GM23338 (cell line): Measurements from ENCODE around the gene PLBD2. TPM values are rescaled to one million over a fixed set of nuclear protein-coding genes. Genes with fewer than 3 reads are reported as not detected.

Experiments
- ATAC-seq: fragments of 200-7000 bp; cut with Tn5 transposase; 3 replicates; pipeline ENCODE4 v1.9.1; 2020
- DNase-seq: peaks from one replicate; pipeline ENCODE4 v3.0.0-alpha.2; 2015; ENCODE audit warnings: low spot score
- H2AFZ ChIP-seq: fragments of 200-600 bp; sonication (generic); 2 replicates; pipeline ENCODE4 v1.8.0; 2016; ENCODE audit warnings: antibody characterized with exemption, mild to moderate bottlenecking, moderate library complexity
- H3F3A ChIP-seq: fragments of 200-600 bp; sonication (generic); replicated peaks from 2 replicates; pipeline ENCODE4 v1.8.0; 2017; ENCODE audit warnings: antibody characterized with exemption, mixed run types, low read depth
- H3K27ac ChIP-seq: fragments of 200-600 bp; sonication (generic); 2 replicates; pipeline ENCODE4 v1.6.1; 2016; ENCODE audit warnings: low read depth
- H3K27me3 ChIP-seq: fragments of 200-600 bp; sonication (generic); 2 replicates; pipeline ENCODE4 v1.8.0; 2016; ENCODE audit warnings: mild to moderate bottlenecking, mixed run types, moderate library complexity; ENCODE audit not compliant: insufficient read depth
- H3K36me3 ChIP-seq: fragments of 200-600 bp; sonication (generic); 2 replicates; pipeline ENCODE4 v1.8.0; 2016; ENCODE audit warnings: mild to moderate bottlenecking; ENCODE audit not compliant: insufficient read depth
- H3K4me1 ChIP-seq: fragments of 200-600 bp; sonication (generic); 2 replicates; pipeline ENCODE4 v1.8.0; 2016; ENCODE audit warnings: mild to moderate bottlenecking, moderate library complexity; ENCODE audit not compliant: insufficient read depth
- H3K4me2 ChIP-seq: fragments of 200-600 bp; sonication (generic); 2 replicates; pipeline ENCODE4 v1.7.1; 2017; ENCODE audit warnings: mixed run types
- H3K4me3 ChIP-seq: fragments of 200-600 bp; sonication (generic); 2 replicates; pipeline ENCODE4 v1.6.1; 2016; ENCODE audit warnings: mixed run types
- H3K79me2 ChIP-seq: fragments of 200-600 bp; sonication (generic); replicated peaks from 2 replicates; pipeline ENCODE4 v1.8.0; 2017; ENCODE audit warnings: mild to moderate bottlenecking; ENCODE audit not compliant: insufficient read depth
- H3K9me2 ChIP-seq: fragments of 200-600 bp; sonication (generic); 2 replicates; pipeline ENCODE4 v1.8.0; 2017; ENCODE audit not compliant: insufficient read depth
- H4K20me1 ChIP-seq: fragments of 200-600 bp; sonication (generic); replicated peaks from 2 replicates; pipeline ENCODE4 v1.8.0; 2017; ENCODE audit warnings: mild to moderate bottlenecking; ENCODE audit not compliant: insufficient read depth
- H3K27ac Mint-ChIP-seq: 2 replicates; pipeline ENCODE4 v1.8.0; 2020; ENCODE audit warnings: inconsistent platforms, mild to moderate bottlenecking, moderate library complexity, mixed read lengths
- H3K27me3 Mint-ChIP-seq: 3 replicates; pipeline ENCODE4 v1.8.0; 2022; ENCODE audit warnings: low read depth, mild to moderate bottlenecking, moderate library complexity, mixed read lengths, inconsistent platforms; ENCODE audit not compliant: insufficient read depth, poor library complexity
- H3K36me3 Mint-ChIP-seq: 3 replicates; pipeline ENCODE4 v1.8.0; 2021; ENCODE audit warnings: low read depth, mild to moderate bottlenecking, inconsistent platforms, moderate library complexity, mixed read lengths
- H3K4me1 Mint-ChIP-seq: 3 replicates; pipeline ENCODE4 v1.8.0; 2020; ENCODE audit warnings: mild to moderate bottlenecking, inconsistent platforms, mixed read lengths
- H3K4me3 Mint-ChIP-seq: 3 replicates; pipeline ENCODE4 v1.8.0; 2021; ENCODE audit warnings: moderate library complexity, mild to moderate bottlenecking, inconsistent platforms, mixed read lengths
- H3K9me3 Mint-ChIP-seq: 3 replicates; pipeline ENCODE4 v1.8.0; 2020; ENCODE audit warnings: moderate library complexity, mild to moderate bottlenecking, inconsistent platforms, mixed read lengths
- CREB1 ChIP-seq: fragments of 250-450 bp; sonication (Bioruptor Pico); IDR thresholded peaks from 2 replicates; pipeline ENCODE4 v1.5.0; 2020; ENCODE audit warnings: low read depth, mild to moderate bottlenecking, moderate library complexity
- ETS1 ChIP-seq: IDR thresholded peaks from 2 replicates; pipeline ENCODE4 v1.6.1; 2016; ENCODE audit warnings: antibody characterized with exemption
- EZH2 ChIP-seq: fragments of 200-600 bp; sonication (generic); IDR thresholded peaks from one replicate; pipeline ENCODE4 v1.8.0; 2017; ENCODE audit warnings: antibody characterized with exemption, mild to moderate bottlenecking, low read depth; ENCODE audit not compliant: unreplicated experiment
- EZH2phosphoT487 ChIP-seq: fragments of 200-600 bp; sonication (generic); IDR thresholded peaks from one replicate; pipeline ENCODE4 v1.8.1; 2018; ENCODE audit warnings: antibody characterized with exemption; ENCODE audit not compliant: unreplicated experiment
- JUNB ChIP-seq: IDR thresholded peaks from one replicate; pipeline ENCODE4 v1.6.1; 2016; ENCODE audit warnings: antibody characterized with exemption; ENCODE audit not compliant: unreplicated experiment
- POLR2AphosphoS5 ChIP-seq: IDR thresholded peaks from 2 replicates; pipeline ENCODE4 v1.6.1; 2016; ENCODE audit warnings: antibody characterized with exemption, low read depth
- STAT1 ChIP-seq: IDR thresholded peaks from one replicate; pipeline ENCODE4 v1.6.1; 2016; ENCODE audit warnings: antibody characterized with exemption; ENCODE audit not compliant: unreplicated experiment
- ZNF114 ChIP-seq: fragments of 250-450 bp; sonication (Bioruptor Pico); IDR thresholded peaks from 2 replicates; pipeline ENCODE4 v1.5.0; 2020; ENCODE audit warnings: mild to moderate bottlenecking, moderate library complexity
- polyA plus RNA-seq: library from polyadenylated mRNA; unstranded; fragments of >200 nt; fragmentation: Nextera tagmentation; extraction: Ambion mirVana; gene quantifications from 2 replicates; pipeline ENCODE4 v1.2.1, GENCODE V29; 2016
- total RNA-seq: library from RNA; depleted of rRNA; stranded (reverse); fragments of >200 nt; shearing (Covaris generic); gene quantifications from 2 replicates; pipeline ENCODE4 v1.2.3, GENCODE V29; 2014
- TF ChIP-seq, protein P1 (sequence below): fragments of 250-450 bp; sonication (Bioruptor Pico); IDR thresholded peaks from 2 replicates; pipeline ENCODE4 v1.5.0; 2020; ENCODE audit warnings: mild to moderate bottlenecking, moderate library complexity
- TF ChIP-seq, protein P2 (sequence below): IDR thresholded peaks from one replicate; pipeline ENCODE4 v1.6.1; 2018; ENCODE audit warnings: antibody characterized with exemption; ENCODE audit not compliant: unreplicated experiment

Gene PLBD2
- total and polyA plus RNA-seq, 2 experiments from 2014 or later, result 10.2 to 37.1 TPM

DNA sequence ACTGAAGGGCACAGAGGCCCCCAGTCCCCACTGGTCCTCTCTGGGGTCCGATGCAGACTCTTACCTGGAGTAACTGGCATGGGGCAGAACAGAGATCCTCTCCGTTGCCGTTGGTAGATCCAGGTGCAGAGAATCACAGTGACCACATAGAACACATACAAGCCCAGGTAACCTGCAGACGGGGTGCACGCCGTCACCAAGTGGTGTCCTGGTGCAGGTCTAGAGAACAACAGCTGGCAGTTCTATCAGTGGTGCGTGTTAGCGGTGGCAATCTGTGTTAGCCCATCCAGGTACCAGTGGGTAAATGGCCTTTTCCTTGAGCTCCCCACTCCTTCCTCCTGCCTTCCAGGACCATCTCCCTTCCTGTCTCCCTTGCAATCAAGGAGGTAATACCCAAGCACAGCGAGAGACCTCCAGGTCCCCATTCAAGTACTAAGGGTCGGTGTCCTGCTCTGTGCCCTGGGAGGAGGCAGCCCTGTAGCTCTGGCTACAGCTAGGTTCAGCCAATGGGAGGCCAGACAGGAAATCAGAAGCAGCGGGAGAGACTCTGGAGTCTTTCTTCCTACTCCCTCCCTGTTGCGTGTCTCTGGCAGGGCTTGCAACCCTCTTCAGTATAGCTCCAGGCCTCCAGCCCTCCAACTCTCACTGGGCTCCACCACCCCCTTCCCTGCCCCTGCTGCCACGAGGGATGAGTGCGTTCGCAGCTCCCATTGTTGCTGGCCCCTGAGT, 39.3 kb upstream of the PLBD2 start (continued):
- TF ChIP-seq, protein P1, sequence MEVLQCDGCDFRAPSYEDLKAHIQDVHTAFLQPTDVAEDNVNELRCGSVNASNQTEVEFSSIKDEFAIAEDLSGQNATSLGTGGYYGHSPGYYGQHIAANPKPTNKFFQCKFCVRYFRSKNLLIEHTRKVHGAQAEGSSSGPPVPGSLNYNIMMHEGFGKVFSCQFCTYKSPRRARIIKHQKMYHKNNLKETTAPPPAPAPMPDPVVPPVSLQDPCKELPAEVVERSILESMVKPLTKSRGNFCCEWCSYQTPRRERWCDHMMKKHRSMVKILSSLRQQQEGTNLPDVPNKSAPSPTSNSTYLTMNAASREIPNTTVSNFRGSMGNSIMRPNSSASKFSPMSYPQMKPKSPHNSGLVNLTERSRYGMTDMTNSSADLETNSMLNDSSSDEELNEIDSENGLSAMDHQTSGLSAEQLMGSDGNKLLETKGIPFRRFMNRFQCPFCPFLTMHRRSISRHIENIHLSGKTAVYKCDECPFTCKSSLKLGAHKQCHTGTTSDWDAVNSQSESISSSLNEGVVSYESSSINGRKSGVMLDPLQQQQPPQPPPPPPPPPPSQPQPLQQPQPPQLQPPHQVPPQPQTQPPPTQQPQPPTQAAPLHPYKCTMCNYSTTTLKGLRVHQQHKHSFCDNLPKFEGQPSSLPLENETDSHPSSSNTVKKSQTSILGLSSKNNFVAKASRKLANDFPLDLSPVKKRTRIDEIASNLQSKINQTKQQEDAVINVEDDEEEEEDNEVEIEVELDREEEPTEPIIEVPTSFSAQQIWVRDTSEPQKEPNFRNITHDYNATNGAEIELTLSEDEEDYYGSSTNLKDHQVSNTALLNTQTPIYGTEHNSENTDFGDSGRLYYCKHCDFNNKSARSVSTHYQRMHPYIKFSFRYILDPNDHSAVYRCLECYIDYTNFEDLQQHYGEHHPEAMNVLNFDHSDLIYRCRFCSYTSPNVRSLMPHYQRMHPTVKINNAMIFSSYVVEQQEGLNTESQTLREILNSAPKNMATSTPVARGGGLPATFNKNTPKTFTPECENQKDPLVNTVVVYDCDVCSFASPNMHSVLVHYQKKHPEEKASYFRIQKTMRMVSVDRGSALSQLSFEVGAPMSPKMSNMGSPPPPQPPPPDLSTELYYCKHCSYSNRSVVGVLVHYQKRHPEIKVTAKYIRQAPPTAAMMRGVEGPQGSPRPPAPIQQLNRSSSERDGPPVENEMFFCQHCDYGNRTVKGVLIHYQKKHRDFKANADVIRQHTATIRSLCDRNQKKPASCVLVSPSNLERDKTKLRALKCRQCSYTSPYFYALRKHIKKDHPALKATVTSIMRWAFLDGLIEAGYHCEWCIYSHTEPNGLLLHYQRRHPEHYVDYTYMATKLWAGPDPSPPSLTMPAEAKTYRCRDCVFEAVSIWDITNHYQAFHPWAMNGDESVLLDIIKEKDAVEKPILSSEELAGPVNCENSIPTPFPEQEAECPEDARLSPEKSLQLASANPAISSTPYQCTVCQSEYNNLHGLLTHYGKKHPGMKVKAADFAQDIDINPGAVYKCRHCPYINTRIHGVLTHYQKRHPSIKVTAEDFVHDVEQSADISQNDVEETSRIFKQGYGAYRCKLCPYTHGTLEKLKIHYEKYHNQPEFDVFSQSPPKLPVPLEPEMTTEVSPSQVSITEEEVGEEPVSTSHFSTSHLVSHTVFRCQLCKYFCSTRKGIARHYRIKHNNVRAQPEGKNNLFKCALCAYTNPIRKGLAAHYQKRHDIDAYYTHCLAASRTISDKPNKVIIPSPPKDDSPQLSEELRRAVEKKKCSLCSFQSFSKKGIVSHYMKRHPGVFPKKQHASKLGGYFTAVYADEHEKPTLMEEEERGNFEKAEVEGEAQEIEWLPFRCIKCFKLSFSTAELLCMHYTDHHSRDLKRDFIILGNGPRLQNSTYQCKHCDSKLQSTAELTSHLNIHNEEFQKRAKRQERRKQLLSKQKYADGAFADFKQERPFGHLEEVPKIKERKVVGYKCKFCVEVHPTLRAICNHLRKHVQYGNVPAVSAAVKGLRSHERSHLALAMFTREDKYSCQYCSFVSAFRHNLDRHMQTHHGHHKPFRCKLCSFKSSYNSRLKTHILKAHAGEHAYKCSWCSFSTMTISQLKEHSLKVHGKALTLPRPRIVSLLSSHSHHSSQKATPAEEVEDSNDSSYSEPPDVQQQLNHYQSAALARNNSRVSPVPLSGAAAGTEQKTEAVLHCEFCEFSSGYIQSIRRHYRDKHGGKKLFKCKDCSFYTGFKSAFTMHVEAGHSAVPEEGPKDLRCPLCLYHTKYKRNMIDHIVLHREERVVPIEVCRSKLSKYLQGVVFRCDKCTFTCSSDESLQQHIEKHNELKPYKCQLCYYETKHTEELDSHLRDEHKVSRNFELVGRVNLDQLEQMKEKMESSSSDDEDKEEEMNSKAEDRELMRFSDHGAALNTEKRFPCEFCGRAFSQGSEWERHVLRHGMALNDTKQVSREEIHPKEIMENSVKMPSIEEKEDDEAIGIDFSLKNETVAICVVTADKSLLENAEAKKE (CRISPR knock-in tag), result no peak
- TF ChIP-seq, protein P2, sequence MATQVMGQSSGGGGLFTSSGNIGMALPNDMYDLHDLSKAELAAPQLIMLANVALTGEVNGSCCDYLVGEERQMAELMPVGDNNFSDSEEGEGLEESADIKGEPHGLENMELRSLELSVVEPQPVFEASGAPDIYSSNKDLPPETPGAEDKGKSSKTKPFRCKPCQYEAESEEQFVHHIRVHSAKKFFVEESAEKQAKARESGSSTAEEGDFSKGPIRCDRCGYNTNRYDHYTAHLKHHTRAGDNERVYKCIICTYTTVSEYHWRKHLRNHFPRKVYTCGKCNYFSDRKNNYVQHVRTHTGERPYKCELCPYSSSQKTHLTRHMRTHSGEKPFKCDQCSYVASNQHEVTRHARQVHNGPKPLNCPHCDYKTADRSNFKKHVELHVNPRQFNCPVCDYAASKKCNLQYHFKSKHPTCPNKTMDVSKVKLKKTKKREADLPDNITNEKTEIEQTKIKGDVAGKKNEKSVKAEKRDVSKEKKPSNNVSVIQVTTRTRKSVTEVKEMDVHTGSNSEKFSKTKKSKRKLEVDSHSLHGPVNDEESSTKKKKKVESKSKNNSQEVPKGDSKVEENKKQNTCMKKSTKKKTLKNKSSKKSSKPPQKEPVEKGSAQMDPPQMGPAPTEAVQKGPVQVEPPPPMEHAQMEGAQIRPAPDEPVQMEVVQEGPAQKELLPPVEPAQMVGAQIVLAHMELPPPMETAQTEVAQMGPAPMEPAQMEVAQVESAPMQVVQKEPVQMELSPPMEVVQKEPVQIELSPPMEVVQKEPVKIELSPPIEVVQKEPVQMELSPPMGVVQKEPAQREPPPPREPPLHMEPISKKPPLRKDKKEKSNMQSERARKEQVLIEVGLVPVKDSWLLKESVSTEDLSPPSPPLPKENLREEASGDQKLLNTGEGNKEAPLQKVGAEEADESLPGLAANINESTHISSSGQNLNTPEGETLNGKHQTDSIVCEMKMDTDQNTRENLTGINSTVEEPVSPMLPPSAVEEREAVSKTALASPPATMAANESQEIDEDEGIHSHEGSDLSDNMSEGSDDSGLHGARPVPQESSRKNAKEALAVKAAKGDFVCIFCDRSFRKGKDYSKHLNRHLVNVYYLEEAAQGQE, result no peak
- TF ChIP-seq ZNF114 (CRISPR knock-in tag) (no peak), POLR2AphosphoS5 (no peak)

GRCh38 chr12:113320401-113320800, 38.0 kb upstream of the PLBD2 start:
- Mint-ChIP-seq H3K27me3 (peaks cover 2% of the 10 kb centered on the region), H3K27ac (no peak overlapping the region), H3K9me3 (no peaks in the 10 kb centered on the region), H3K4me1 (peaks cover 3% of the 10 kb centered on the region; the same call in 1 of the 3 replicates), H3K36me3 (peaks cover 22% of the 10 kb centered on the region), H3K4me3 (no peak overlapping the region)
- no peaks in the 10 kb centered on the region for H3K4me1 ChIP-seq
- no peak for DNase-seq
- no peak overlapping the region for H3K4me3 ChIP-seq
- peak; percentile 72 for ATAC-seq
- H3F3A ChIP-seq, result peaks cover 8% of the 10 kb centered on the region
- H3K9me2 ChIP-seq, result no peaks in the 10 kb centered on the region
- no peaks in the 10 kb centered on the region for H3K27me3 ChIP-seq
- H4K20me1 ChIP-seq, result no peaks in the 10 kb centered on the region
- H2AFZ ChIP-seq, result no peak overlapping the region
- H3K27ac ChIP-seq, result no peak overlapping the region
- no peaks in the 10 kb centered on the region for H3K79me2 ChIP-seq
- no peak overlapping the region for H3K4me2 ChIP-seq
- no peaks in the 10 kb centered on the region; the same call in 1 of the 2 replicates for H3K36me3 ChIP-seq
- TF ChIP-seq CREB1 (CRISPR knock-in tag) (no peak), EZH2 (no peak), ZNF114 (CRISPR knock-in tag) (no peak), EZH2phosphoT487 (no peak), STAT1 (no peak), JUNB (no peak), ETS1 (no peak)
- TF ChIP-seq, protein P2, result no peak
